Hematopoietic multipotent progenitor cell treated with erythropoietin and hydrocortisone succinate and interleukin-3 and kit ligand, for 6 days (in vitro differentiated cells): ENCODE results near the gene ACAP3.
A peak's percentile ranks its signal among the peaks of the same experiment; 100 is the strongest.

Experiments used
- DNase-seq: peaks from one replicate; pipeline ENCODE4 v3.0.0-alpha.2; 2015

ACAP3 gene

DNA sequence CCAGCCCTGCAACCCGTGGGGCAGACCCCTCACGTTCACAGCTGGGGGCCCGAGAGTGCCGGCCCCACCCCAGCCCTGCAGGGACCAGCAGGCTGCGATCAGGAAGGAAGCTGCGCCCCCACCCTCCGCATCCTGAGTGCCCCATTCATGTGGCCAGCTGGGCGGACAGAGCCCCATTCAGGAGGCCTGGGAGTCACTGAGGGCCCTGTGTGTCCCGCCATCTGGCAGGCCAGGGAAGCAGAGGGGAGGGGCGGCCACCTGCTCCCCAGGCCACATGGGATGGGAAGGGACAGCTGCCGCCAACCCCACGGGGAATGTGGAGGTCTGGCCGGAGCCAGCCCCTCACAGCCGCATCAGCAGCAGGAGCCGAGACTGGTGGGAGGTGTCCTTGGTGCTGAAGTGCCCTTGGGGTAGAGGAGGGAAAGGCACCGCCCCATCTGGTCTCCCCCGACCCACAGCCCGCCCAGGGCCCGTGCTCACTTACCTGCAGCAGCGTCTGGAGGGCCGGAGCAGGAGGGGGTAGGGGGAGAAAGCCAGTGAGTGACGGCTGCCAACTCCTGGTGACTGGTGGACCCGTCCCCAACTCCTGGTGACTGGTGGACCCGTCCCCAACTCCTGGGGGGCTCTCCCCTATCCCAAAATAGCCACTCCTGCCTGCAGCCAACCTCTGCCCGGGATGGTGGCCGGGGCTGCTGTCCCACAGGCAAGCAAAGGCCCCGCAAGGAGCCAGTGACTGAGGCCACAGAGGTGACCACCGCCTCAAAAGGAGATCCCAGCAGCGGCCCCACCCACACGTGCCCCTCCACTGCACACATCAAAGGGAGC is 8.7 kb downstream of the ACAP3 start:
- DNase-seq = peak; percentile 65

- DNase-seq = no peak
Measured at GRCh38 chr1:1297802-1298424, 9.8 kb downstream of the ACAP3 start.

- no peak for DNase-seq
Measured at GRCh38 chr1:1296070-1297061, 11.4 kb downstream of the ACAP3 start.

DNA sequence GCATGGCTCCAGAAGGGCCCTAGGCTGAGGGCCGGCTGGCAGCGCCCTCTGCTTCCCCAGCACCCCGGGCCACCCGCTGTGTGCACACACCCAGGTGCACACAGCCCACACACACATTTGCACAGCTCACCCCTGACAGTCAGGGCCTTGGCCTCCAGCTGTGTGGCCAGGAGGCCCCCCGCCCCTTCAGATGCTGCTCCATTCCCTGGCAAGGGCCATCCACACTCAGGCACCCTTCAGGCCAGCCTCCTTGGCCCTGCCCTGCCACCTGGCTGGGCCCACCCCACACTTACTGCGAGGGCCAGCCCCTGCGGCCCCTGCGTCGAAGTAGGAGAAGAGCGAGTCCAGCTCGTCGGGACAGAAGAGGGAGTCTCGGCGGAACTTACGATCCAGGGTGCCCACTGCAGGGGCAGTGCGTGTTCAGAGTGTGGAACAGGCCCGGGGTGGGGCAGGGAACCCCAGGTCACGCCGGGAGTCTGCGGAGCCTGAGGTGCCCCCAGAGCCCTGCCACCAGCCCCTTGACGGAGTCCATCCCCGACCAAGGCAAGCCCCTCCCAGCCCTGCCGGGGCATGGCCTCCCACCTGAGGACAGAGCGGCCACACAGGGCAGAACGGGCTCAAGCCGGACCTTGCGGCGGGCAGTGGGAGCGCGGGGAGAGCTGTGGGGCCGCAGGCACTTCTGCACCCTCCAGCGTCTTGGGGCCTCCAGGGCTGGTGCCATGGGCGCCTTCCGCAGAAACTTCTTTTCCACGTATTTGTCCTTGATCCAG is 12.4 kb downstream of the ACAP3 start:
- no peak for DNase-seq

GRCh38 chr1:1294250-1294890 is 13.4 kb downstream of the ACAP3 start:
- no peak for DNase-seq

- no peak for DNase-seq
Measured at GRCh38 chr1:1293263-1294249, 14.2 kb downstream of the ACAP3 start.

GRCh38 chr1:1292851-1293250 is 14.9 kb downstream of the ACAP3 start:
- DNase-seq = no peak

GRCh38 chr1:1292442-1292779 is 15.3 kb downstream of the ACAP3 start:
- DNase-seq = no peak

DNA sequence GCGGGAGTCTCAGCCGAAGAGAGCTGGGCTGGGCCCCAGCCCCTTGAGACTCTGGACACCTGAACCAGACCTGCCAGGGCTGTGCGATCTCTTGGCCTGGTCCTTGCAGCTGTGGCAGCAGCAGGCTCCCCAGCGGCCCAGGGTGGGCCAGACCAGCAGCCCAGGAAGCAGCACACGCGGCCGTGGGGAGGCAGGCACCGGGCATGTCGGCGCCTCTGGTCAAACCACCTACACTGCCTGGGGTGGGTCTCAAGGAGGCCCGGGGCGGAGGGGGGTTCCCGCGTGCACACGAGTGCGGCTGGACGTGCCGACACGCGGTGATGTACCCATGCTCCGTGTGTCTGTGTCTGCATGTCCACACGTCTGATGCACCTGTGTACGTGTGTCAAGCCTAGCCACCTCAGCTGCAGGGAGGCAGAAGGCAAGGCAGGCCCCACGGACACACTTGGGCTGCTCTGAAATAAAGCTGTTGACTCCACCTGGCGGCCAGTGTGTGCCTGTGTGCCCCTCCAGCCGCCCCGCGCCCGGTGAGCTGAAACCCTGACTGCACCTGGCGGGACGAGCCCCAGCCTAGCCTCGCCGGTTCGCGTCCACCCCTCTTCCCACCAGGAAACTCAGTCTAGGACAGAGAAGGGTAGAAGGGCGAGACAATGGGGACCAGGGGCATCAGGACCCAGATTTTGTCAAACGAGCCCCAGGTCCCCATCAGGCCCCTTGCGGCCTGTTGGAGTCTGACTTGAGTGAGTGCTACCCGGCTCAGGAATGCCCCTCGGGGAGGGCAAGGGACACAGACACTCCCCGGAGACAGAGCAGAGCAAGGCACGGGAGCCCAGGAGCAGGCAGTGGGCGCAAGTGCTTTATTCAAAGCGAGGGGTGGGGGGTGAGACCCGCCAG is 15.9 kb downstream of the ACAP3 start:
- peak; percentile 86 for DNase-seq

- no peak for DNase-seq
Measured at GRCh38 chr1:1291023-1291528, 16.7 kb downstream of the ACAP3 start.

DNA sequence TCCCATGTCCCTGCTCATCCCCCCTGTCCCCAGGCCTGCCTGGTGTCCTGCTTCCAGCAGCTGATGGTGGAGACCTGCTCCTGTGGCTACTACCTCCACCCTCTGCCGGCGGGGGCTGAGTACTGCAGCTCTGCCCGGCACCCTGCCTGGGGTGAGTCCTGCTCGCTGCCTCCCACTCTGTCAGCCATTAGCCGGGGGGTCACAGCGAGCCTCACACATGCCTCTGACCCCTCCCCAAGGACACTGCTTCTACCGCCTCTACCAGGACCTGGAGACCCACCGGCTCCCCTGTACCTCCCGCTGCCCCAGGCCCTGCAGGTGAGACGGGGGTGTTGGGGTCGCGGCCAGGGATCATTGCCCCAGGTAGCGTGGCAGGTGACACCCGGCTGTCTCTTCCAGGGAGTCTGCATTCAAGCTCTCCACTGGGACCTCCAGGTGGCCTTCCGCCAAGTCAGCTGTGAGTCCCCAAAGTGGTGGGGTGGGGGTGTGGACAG is 17.4 kb downstream of the ACAP3 start:
- DNase-seq = peak; percentile 72

- no peak for DNase-seq
Measured at GRCh38 chr1:1287288-1288110, 20.2 kb downstream of the ACAP3 start.

- no peak for DNase-seq
Measured at GRCh38 chr1:1286313-1287261, 21.1 kb downstream of the ACAP3 start.

GRCh38 chr1:1285611-1286311 is 22.0 kb downstream of the ACAP3 start:
- no peak for DNase-seq

DNA sequence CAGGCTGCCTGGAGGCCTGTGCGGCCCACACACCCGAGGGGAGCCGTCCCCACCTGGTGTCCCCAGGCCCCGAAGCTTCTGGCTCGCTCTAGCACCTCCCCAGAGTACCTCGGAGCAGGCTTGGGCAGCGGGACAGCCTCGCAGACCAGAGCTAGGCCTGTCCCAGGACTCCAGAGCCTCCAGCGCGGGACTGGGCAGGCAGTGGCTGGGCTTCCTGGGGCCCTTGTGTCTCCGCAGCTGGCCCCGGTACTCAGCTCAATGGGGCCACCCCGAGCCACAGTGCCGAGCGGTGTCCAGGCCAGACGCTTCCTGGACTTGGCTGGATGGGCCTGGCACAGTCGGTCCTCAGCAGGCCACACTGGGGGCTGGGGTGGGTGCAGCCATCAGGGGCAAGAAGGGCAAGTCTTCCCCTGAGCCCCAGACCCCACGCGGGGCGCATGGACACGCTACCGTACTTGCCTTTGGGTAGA is 22.6 kb downstream of the ACAP3 start:
- no peak for DNase-seq
